Tibial nerve (tissue), 4 donors: Measurements from ENCODE around the gene CCDC88C. TPM values are rescaled to one million over a fixed set of nuclear protein-coding genes. Genes with fewer than 3 reads are reported as not detected.
"Not testable (repeated sequence)": the region's sequence is repeated elsewhere in the genome, so short reads cannot be mapped to it uniquely, and the experiment has no call there.

Experiments
- DNase-seq, 2 donors: peaks; one replicate each; pipeline ENCODE4 v3.0.0-alpha.2; 2019; ENCODE audit warnings: low spot score in 2 of 2
- H3K27ac ChIP-seq, 4 donors: fragments of 200-600 bp; sonication (generic) in 3 of 4; one replicate each; pipeline ENCODE4 v1.5.1; 2017 to 2019; ENCODE audit warnings: mild to moderate bottlenecking in 1 of 4
- H3K27me3 ChIP-seq, 2 donors: fragments of 200-600 bp; sonication (generic) in 1 of 2; one replicate each; pipeline versions ENCODE4 v1.5.1 to v1.6.0; 2017 to 2019
- H3K36me3 ChIP-seq, 3 donors: fragments of 200-600 bp; sonication (generic); one replicate each; pipeline ENCODE4 v1.5.1; 2018 to 2019
- H3K4me1 ChIP-seq, 4 donors: fragments of 200-600 bp; sonication (generic) in 3 of 4; one replicate each; pipeline ENCODE4 v1.5.1; 2017 to 2019
- H3K4me3 ChIP-seq, 4 donors: fragments of 200-600 bp; sonication (generic) in 3 of 4; one replicate each; pipeline ENCODE4 v1.5.1; 2017 to 2019; ENCODE audit warnings: mild to moderate bottlenecking in 1 of 4, moderate library complexity in 1 of 4
- H3K9me3 ChIP-seq, 4 donors: fragments of 200-600 bp; sonication (generic) in 3 of 4; one replicate each; pipeline ENCODE4 v1.5.1; 2017 to 2019
- EP300 ChIP-seq, 2 donors: sonication (generic); formaldehyde crosslinking; IDR thresholded peaks; one replicate each; pipeline ENCODE4 v1.6.1; 2017; ENCODE audit warnings: antibody characterized with exemption in 2 of 2, mild to moderate bottlenecking in 1 of 2
- POLR2A ChIP-seq, 2 donors: fragments of 450-650 bp; IDR thresholded peaks; one replicate each; pipeline ENCODE4 v1.6.1; 2017; ENCODE audit warnings: antibody characterized with exemption in 2 of 2, mild to moderate bottlenecking in 2 of 2, moderate library complexity in 2 of 2
- WGBS, 2 donors: methylation state at CpG; one replicate each; pipeline ENCODE4 v1.1.5; 2018; 5-methylcytosine and 5-hydroxymethylcytosine counted together
- total RNA-seq, 4 donors: library from RNA; depleted of rRNA; stranded (reverse); fragments of >200 nt; gene quantifications; one replicate each; pipeline ENCODE4 v1.1.0, GENCODE V29; 2016
- TF ChIP-seq, protein P1 (sequence below), 5 experiments: fragments of 200-600 bp in 3 of 5; fragments of 450-650 bp in 2 of 5; sonication (generic) in 3 of 5; IDR thresholded peaks; one replicate each; pipeline ENCODE4 v1.5.1; 2016 to 2019; ENCODE audit warnings: antibody characterized with exemption in 5 of 5, mild to moderate bottlenecking in 3 of 5, moderate library complexity in 2 of 5

The CCDC88C gene
- total RNA-seq, 4 donors from 2014 or later = 3.6 to 12.6 (median 6.8) TPM

- Histone ChIP-seq H3K27ac (no peak overlapping the region), H3K36me3 (no peaks in the 10 kb centered on the region), H3K4me1 (no peaks in the 10 kb centered on the region), H3K4me3 (no peak overlapping the region), H3K27me3 (no peaks in the 10 kb centered on the region), H3K9me3 (peaks cover 0 to 16% (median 0%) of the 10 kb centered on the region in 4 donors)
- TF ChIP-seq EP300 (IDR thresholded peaks at IDR 0.05) = no peak
- TF ChIP-seq, protein P1, sequence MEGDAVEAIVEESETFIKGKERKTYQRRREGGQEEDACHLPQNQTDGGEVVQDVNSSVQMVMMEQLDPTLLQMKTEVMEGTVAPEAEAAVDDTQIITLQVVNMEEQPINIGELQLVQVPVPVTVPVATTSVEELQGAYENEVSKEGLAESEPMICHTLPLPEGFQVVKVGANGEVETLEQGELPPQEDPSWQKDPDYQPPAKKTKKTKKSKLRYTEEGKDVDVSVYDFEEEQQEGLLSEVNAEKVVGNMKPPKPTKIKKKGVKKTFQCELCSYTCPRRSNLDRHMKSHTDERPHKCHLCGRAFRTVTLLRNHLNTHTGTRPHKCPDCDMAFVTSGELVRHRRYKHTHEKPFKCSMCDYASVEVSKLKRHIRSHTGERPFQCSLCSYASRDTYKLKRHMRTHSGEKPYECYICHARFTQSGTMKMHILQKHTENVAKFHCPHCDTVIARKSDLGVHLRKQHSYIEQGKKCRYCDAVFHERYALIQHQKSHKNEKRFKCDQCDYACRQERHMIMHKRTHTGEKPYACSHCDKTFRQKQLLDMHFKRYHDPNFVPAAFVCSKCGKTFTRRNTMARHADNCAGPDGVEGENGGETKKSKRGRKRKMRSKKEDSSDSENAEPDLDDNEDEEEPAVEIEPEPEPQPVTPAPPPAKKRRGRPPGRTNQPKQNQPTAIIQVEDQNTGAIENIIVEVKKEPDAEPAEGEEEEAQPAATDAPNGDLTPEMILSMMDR (IDR thresholded peaks at IDR 0.05) = no peak
- TF ChIP-seq POLR2A (IDR thresholded peaks at IDR 0.05) = no peak
- no peak for DNase-seq
- 86 to 100% methylated on average over 1 of the region's 1 CpG for WGBS, 2 donors
Observed at GRCh38 chr14:91439345-91439744, 21.7 kb upstream of the CCDC88C start.

- Histone ChIP-seq H3K4me1 (no peaks in the 10 kb centered on the region), H3K27ac (no peak overlapping the region), H3K27me3 (no peaks in the 10 kb centered on the region), H3K4me3 (no peak overlapping the region), H3K9me3 (peaks cover 0 to 16% (median 0%) of the 10 kb centered on the region in 4 donors), H3K36me3 (no peaks in the 10 kb centered on the region)
- TF ChIP-seq EP300 (IDR thresholded peaks at IDR 0.05) (no peak), POLR2A (IDR thresholded peaks at IDR 0.05) (no peak)
- TF ChIP-seq, protein P1 (IDR thresholded peaks at IDR 0.05) = no peak
- DNase-seq = no peak
Observed at GRCh38 chr14:91438845-91439244, 21.2 kb upstream of the CCDC88C start.

DNA sequence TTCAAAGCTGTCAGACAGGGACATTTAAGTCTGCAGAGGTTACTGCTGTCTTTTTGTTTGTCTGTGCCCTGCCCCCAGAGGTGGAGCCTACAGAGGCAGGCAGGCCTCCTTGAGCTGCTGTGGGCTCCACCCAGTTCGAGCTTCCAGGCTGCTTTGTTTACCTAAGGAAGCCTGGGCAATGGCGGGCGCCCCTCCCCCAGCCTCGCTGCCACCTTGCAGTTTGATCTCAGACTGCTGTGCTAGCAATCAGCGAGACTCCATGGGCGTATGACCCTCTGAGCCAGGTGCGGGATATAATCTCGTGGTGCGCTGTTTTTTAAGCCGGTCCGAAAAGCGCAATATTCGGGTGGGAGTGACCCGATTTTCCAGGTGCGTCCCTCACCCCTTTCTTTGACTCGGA lies 18.6 kb upstream of the CCDC88C start:
- 84 to 87% methylated on average over 15 to 16 of the region's 16 CpGs for WGBS, 2 donors
- not testable (repeated sequence) for H3K27ac ChIP-seq

GRCh38 chr14:91429385-91429784 lies 11.8 kb upstream of the CCDC88C start:
- Histone ChIP-seq H3K27ac (no peak overlapping the region), H3K36me3 (no peaks in the 10 kb centered on the region), H3K4me3 (no peak overlapping the region), H3K9me3 (no peaks in the 10 kb centered on the region), H3K27me3 (no peaks in the 10 kb centered on the region), H3K4me1 (no peaks in the 10 kb centered on the region)
- TF ChIP-seq POLR2A (IDR thresholded peaks at IDR 0.05) (no peak), EP300 (IDR thresholded peaks at IDR 0.05) (no peak)
- TF ChIP-seq, protein P1 (IDR thresholded peaks at IDR 0.05) = no peak
- DNase-seq = no peak
- WGBS, 2 donors = 43 to 51% methylated on average over 3 of the region's 3 CpGs

More for the DNA sequence above, 18.6 kb upstream of the CCDC88C start:
- DNase-seq, H3K4me1 ChIP-seq, H3K36me3 ChIP-seq, H3K4me3 ChIP-seq, H3K27me3 ChIP-seq: not testable (repeated sequence)
- H3K9me3 ChIP-seq = peaks cover 0 to 16% (median 0%) of the 10 kb centered on the region in 4 donors

DNA sequence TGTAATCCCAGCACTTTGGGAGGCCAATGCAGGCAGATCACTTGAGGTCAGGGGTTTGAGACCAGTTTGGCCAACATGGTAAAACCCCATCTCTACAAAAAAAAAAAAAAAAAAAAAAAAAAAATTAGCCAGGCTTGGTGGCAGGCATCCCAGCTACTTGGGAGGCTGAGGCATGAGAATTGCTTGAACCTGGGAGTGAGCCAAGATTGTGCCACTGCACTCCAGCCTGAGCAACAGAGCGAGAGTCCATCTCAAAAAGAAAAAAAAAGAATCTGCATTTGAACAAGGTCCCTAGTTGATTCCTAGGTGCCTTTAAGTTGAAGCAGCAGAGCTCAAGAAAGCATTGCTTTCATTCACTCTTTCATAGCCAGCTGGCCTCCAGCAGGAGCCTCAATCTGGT lies 11.3 kb upstream of the CCDC88C start:
- 61 to 72% methylated on average over 1 of the region's 1 CpG for WGBS, 2 donors
- DNase-seq = not testable (repeated sequence)

DNA sequence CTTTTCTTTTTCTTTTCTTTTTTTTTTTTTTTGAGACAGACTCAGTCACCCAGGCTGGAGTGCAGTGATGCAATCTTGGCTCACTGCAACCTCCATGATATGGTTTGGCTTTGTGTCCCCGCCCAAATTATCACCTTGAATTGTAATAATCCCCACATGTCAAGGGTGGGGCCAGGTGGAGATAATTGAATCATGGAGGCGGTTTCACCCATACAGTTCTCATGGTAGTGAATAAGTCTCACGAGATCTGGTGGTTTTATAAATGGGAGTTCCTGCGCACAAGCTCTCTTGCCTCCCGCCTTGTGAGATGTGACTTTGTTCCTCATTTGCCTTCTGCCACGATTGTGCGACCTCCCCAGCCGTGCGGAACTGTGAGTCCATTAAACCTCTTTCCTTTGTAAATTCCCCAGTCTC lies 7.9 kb upstream of the CCDC88C start:
- WGBS, 2 donors = 79 to 86% methylated on average over 9 of the region's 9 CpGs
- not testable (repeated sequence) for H3K36me3 ChIP-seq, H3K9me3 ChIP-seq, DNase-seq, H3K27me3 ChIP-seq, H3K27ac ChIP-seq, H3K4me3 ChIP-seq, H3K4me1 ChIP-seq

More for the DNA sequence above, 11.3 kb upstream of the CCDC88C start:
- not testable (repeated sequence) for H3K4me1 ChIP-seq, H3K4me3 ChIP-seq, H3K27me3 ChIP-seq, H3K36me3 ChIP-seq, H3K9me3 ChIP-seq, H3K27ac ChIP-seq

- WGBS, 2 donors = 88 to 89% methylated on average over 9 of the region's 9 CpGs
- H3K4me1 ChIP-seq = no peaks in the 10 kb centered on the region
Observed at GRCh38 chr14:91424813-91425530, 7.4 kb upstream of the CCDC88C start.

More at GRCh38 chr14:91424813-91425530, 7.4 kb upstream of the CCDC88C start:
- Histone ChIP-seq H3K27me3 (no peaks in the 10 kb centered on the region), H3K36me3 (no peaks in the 10 kb centered on the region), H3K4me3 (no peak overlapping the region), H3K27ac (no peak overlapping the region), H3K9me3 (no peaks in the 10 kb centered on the region)
- DNase-seq = no peak
- TF ChIP-seq, protein P1 (IDR thresholded peaks at IDR 0.05) = no peak
- no peak for TF ChIP-seq EP300 (IDR thresholded peaks at IDR 0.05)
